T-helper 17 cell (primary cell): ENCODE data around the gene ZNF823. TPM values are rescaled to one million over a fixed set of nuclear protein-coding genes. Genes with fewer than 3 reads are reported as not detected.
"Not testable (repeated sequence)": the region's sequence is repeated elsewhere in the genome, so short reads cannot be mapped to it uniquely, and the experiment has no call there.

Experiments used
- ATAC-seq: fragments of 150-1000 bp; cut with Tn5 transposase; 2 replicates; pipeline ENCODE4 v1.10.0; 2021; ENCODE audit warnings: mild to moderate bottlenecking, moderate library complexity
- DNase-seq, 3 donors: peaks; one replicate each; pipeline versions ENCODE4 v3.0.0 to v3.0.0-alpha.2; 2020 to 2021
- H3K9me3 ChIP-seq: one replicate; pipeline ENCODE4 v1.7.0; 2013; ENCODE audit warnings: low read length, mild to moderate bottlenecking; ENCODE audit not compliant: control insufficient read depth, poor library complexity, severe bottlenecking
- H3K27ac Mint-ChIP-seq: one replicate; pipeline ENCODE4 v1.8.0; 2022; ENCODE audit warnings: mild to moderate bottlenecking, moderate library complexity, mixed read lengths
- H3K27me3 Mint-ChIP-seq: one replicate; pipeline ENCODE4 v1.8.0; 2022; ENCODE audit warnings: mixed read lengths
- H3K36me3 Mint-ChIP-seq: one replicate; pipeline ENCODE4 v1.8.0; 2022; ENCODE audit warnings: low read depth, mixed read lengths
- H3K4me1 Mint-ChIP-seq: one replicate; pipeline ENCODE4 v1.8.0; 2022; ENCODE audit warnings: mild to moderate bottlenecking, mixed read lengths
- H3K4me3 Mint-ChIP-seq: one replicate; pipeline ENCODE4 v1.8.0; 2022; ENCODE audit warnings: mild to moderate bottlenecking, moderate library complexity, mixed read lengths
- total RNA-seq, 4 donors: library from RNA in 2 of 4; stranded (reverse) in 2 of 4; gene quantifications; one replicate each; pipeline ENCODE4 v1.2.3 and lab custom pipeline; 2022 to 2026

ZNF823 gene
- 1 to 10 TPM; 1.7 to 2.4 TPM for total RNA-seq
- total RNA-seq (lab: John Stamatoyannopoulos, UW) = 5.1 to 7.6 reads per million in 2 donors

DNA sequence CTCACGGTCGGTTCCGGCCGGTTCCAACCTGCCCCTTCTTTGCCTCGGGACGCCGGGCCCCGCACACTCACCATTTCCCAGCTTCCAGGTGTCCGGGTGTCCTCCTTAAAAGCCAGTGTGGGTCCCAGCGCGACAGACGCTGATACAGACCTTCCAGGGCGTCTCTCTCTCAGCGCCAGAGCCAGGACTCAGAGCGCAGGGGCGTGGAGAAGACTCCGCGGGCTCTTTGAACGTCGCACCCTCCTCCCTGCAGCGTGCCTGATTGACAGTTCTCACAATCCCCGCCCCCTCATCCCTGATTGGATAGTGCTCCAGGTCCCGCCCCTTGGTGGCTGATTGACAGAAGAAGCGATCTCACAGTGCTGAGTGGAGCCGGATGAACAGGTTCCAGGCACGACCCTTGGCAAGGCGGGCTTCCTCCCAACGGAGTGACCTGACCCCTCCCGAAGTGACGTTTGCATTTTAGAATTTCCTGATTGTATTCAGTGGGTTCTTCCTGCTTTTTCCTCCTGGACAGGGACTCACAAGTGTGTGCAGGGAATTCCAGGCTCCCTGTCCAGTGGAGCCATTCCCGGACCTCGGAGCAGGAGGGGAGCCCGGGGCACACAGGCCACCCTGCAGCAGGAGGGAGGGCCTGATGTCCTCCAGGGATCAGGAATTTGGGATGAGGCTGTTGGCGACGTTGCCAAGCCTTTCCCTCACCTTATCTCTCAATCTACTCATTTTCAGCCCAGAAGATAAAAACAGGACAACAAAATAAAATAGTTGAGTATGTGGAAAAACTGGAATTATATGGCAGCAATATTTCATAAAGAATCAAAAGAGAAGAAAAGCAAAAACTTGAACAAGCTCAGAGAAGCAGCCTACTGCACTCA lies at the start of gene ZNF823:
Gene ZNF823, minus strand, starts transcription at position 201 of the 875 bp plus-strand sequence. Its CDS starts 127 bp downstream, at position 74.
- Mint-ChIP-seq H3K27me3 (peaks cover 10% of the 10 kb centered on the region), H3K27ac (peak within 1 kb of the TSS; percentile 79), H3K4me1 (peaks cover 14% of the 10 kb centered on the region), H3K36me3 (peaks cover 5% of the 10 kb centered on the region), H3K4me3 (peak within 1 kb of the TSS; percentile 99)
- ATAC-seq = peak; percentile 100
- no peaks in the 10 kb centered on the region for H3K9me3 ChIP-seq
- DNase-seq = peak; percentile 76 to 90 (median 88)

DNA sequence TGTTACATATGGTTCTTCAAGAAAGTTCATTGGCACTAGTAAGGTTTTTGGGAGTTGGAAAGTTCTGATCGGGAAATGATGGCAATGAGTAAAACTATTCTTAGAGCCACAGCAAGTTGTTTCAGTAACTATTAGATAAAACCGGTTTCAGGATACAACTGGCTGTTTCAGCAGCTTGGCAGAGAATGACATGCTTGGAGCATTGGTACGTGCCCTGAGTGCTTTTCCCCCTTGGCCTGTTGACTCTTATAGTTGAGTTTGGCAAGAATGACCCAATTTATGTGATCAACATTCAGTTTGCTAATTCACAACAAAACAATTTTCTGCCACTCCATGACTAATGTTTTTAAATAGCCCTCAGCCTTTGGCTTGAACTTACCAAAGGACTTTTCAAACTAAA lies 48.8 kb upstream of the ZNF823 start:
- no peak overlapping the region for H3K27ac Mint-ChIP-seq
- H3K9me3 ChIP-seq = peaks cover 23% of the 10 kb centered on the region
- no peaks in the 10 kb centered on the region for H3K4me1 Mint-ChIP-seq
- no peak overlapping the region for H3K4me3 Mint-ChIP-seq
- no peaks in the 10 kb centered on the region for H3K36me3 Mint-ChIP-seq
- no peak for DNase-seq
- ATAC-seq = no peak
- no peaks in the 10 kb centered on the region for H3K27me3 Mint-ChIP-seq

DNA sequence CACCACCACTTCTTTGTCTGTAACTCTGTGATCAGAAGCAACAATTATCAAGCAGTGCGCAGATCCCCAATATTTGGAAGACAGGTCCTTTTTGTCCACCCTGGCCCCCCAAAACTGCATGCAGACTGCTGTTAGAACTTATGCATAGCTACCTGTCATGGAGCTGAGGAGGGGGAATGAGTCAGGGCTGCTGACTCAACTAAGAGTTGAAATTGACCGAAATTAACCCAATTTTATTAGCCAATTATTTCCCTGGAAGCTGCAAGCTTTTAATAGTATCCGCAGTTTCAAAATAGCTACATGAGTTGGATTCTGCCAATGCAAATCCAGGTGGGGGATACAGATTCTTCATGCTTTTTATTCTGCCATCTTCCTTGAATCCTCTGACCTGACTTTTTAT lies 45.6 kb upstream of the ZNF823 start:
- DNase-seq (no peak), ATAC-seq (no peak)
- Mint-ChIP-seq H3K27me3 (no peaks in the 10 kb centered on the region), H3K4me1 (no peaks in the 10 kb centered on the region), H3K36me3 (peaks cover 3% of the 10 kb centered on the region), H3K4me3 (no peak overlapping the region), H3K27ac (no peak overlapping the region)
- peaks cover 50% of the 10 kb centered on the region for H3K9me3 ChIP-seq

GRCh38 chr19:11783767-11784166 lies 45.0 kb upstream of the ZNF823 start:
- H3K4me1 Mint-ChIP-seq = no peaks in the 10 kb centered on the region
- H3K4me3 Mint-ChIP-seq = no peak overlapping the region
- no peak for ATAC-seq
- H3K36me3 Mint-ChIP-seq = peaks cover 3% of the 10 kb centered on the region
- H3K27ac Mint-ChIP-seq = no peak overlapping the region
- H3K27me3 Mint-ChIP-seq = no peaks in the 10 kb centered on the region
- DNase-seq = no peak
- peaks cover 50% of the 10 kb centered on the region for H3K9me3 ChIP-seq

- H3K4me3 Mint-ChIP-seq = no peak overlapping the region
- no peak for ATAC-seq
- no peak overlapping the region for H3K27ac Mint-ChIP-seq
- H3K36me3 Mint-ChIP-seq = peaks cover 6% of the 10 kb centered on the region
- H3K9me3 ChIP-seq = peaks cover 49% of the 10 kb centered on the region
- no peaks in the 10 kb centered on the region for H3K4me1 Mint-ChIP-seq
- DNase-seq = no peak
- H3K27me3 Mint-ChIP-seq = no peaks in the 10 kb centered on the region
Measured at GRCh38 chr19:11781295-11782057, 42.7 kb upstream of the ZNF823 start.

GRCh38 chr19:11780431-11781020 lies 41.8 kb upstream of the ZNF823 start:
- peaks cover 52% of the 10 kb centered on the region for H3K9me3 ChIP-seq
- Mint-ChIP-seq H3K27ac (no peak overlapping the region), H3K4me3 (no peak overlapping the region), H3K27me3 (no peaks in the 10 kb centered on the region), H3K36me3 (peaks cover 6% of the 10 kb centered on the region), H3K4me1 (no peaks in the 10 kb centered on the region)
- no peak for DNase-seq
- no peak for ATAC-seq

GRCh38 chr19:11776669-11777068 lies 37.9 kb upstream of the ZNF823 start:
- H3K9me3 ChIP-seq = peaks cover 36% of the 10 kb centered on the region
- H3K27ac Mint-ChIP-seq, DNase-seq, ATAC-seq, H3K4me1 Mint-ChIP-seq, H3K27me3 Mint-ChIP-seq, H3K4me3 Mint-ChIP-seq, H3K36me3 Mint-ChIP-seq: not testable (repeated sequence)

GRCh38 chr19:11771520-11771919 lies 32.8 kb upstream of the ZNF823 start:
- H3K27ac Mint-ChIP-seq, H3K4me1 Mint-ChIP-seq, H3K9me3 ChIP-seq, ATAC-seq, H3K36me3 Mint-ChIP-seq, H3K4me3 Mint-ChIP-seq, DNase-seq, H3K27me3 Mint-ChIP-seq: not testable (repeated sequence)

GRCh38 chr19:11769995-11770394 lies 31.2 kb upstream of the ZNF823 start:
- no peaks in the 10 kb centered on the region for H3K27me3 Mint-ChIP-seq
- no peak overlapping the region for H3K27ac Mint-ChIP-seq
- H3K4me1 Mint-ChIP-seq = peaks cover 11% of the 10 kb centered on the region
- H3K4me3 Mint-ChIP-seq = no peak overlapping the region
- ATAC-seq (no peak), DNase-seq (no peak)
- H3K9me3 ChIP-seq = peaks cover 4% of the 10 kb centered on the region
- H3K36me3 Mint-ChIP-seq = peaks cover 4% of the 10 kb centered on the region

DNA sequence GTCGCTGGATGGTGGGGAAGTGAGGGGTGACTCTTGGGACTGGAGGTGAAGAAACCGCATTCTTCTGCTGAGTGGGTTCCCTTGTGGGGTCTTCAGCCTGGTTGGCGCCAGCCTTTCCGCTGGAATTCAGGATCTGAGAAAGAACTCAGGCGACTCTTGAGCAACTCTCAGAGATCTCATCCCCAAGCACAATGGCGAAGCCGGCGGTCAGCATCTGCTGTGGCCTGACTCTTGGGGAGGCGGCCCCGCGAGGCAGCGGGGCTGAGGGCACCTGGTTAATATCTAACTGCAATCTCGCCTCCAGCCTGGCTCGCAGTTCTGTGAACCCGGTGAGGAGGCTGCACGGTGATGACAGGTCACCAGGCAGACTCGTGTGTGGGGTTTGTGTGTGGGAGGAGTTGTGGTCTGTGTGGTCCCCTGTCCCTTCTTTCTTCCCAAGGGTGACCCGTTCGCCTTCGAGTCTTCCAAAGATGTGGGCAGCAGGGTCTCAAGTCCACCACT lies 28.9 kb upstream of the ZNF823 start:
- ATAC-seq = no peak

GRCh38 chr19:11766597-11767591 lies 28.1 kb upstream of the ZNF823 start, which contains the start of gene ZNF441:
Gene ZNF441 (plus strand): TSS chr19:11767000. CDS start chr19:11767194, 194 bp downstream.
- Mint-ChIP-seq H3K4me3 (peak within 1 kb of the TSS; percentile 95), H3K4me1 (peaks cover 11% of the 10 kb centered on the region), H3K27ac (peak within 1 kb of the TSS; percentile 70), H3K36me3 (peaks cover 5% of the 10 kb centered on the region), H3K27me3 (no peaks in the 10 kb centered on the region)
- ATAC-seq (peak; percentile 97), DNase-seq (peak; percentile 67 to 80 (median 69))
- peaks cover 4% of the 10 kb centered on the region for H3K9me3 ChIP-seq

More for the DNA sequence above, 28.9 kb upstream of the ZNF823 start:
- Mint-ChIP-seq H3K36me3 (peaks cover 5% of the 10 kb centered on the region), H3K4me3 (peak overlapping the region; percentile 95), H3K27me3 (no peaks in the 10 kb centered on the region), H3K4me1 (peaks cover 11% of the 10 kb centered on the region), H3K27ac (peak overlapping the region; percentile 70)
- peaks cover 4% of the 10 kb centered on the region for H3K9me3 ChIP-seq
- DNase-seq = no peak

DNA sequence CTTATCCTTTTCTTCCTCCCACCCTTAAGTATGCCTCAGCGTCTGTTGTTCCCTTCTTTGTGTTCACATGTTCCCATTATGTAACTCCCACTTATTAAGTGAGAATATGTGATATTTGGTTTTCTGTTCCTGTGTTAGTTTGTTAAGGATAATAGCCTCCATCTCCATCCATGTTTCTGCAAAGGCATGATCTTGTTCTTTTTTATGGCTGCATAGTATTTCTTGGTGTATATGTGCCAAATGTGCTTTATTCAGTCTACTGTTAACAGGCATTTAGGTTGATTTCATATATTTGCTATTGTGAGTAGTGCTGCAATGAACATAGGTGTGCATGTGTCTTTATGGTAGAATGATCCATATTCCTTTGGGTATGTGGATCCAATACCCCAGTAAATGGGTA lies 24.9 kb upstream of the ZNF823 start:
- no peaks in the 10 kb centered on the region for H3K27me3 Mint-ChIP-seq
- no peak overlapping the region for H3K27ac Mint-ChIP-seq
- DNase-seq = no peak

More for the DNA sequence above, 24.9 kb upstream of the ZNF823 start:
- ATAC-seq = no peak
- Mint-ChIP-seq H3K4me1 (peaks cover 10% of the 10 kb centered on the region), H3K4me3 (no peak overlapping the region), H3K36me3 (peaks cover 5% of the 10 kb centered on the region)
- no peaks in the 10 kb centered on the region for H3K9me3 ChIP-seq
